T-cell (primary cell): ENCODE measurements around the gene CDC42BPB. TPM values are rescaled to one million over a fixed set of nuclear protein-coding genes. Genes with fewer than 3 reads are reported as not detected.

Experiments used
- ATAC-seq, 4 experiments: fragments of 200-7000 bp in 3 of 4; fragments of 150-1000 bp in 1 of 4; cut with Tn5 transposase; replicated peaks in 1 of 4; 1 replicate in 3 of 4; 2 replicates in 1 of 4; pipeline ENCODE4 v1.10.0; 2021; ENCODE audit warnings: moderate library complexity in 3 of 4, mild to moderate bottlenecking in 2 of 4, moderate number of reproducible peaks in 1 of 4
- CTCF ChIA-PET, 2 donors: fragments of 300-600 bp; sonication (Branson Sonifier 250); formaldehyde crosslinking; loops; one replicate each; lab custom pipeline; 2022; ENCODE audit warnings: antibody characterized with exemption in 2 of 2; lab: Charles Lee
- POLR2A ChIA-PET, 2 donors: fragments of 300-600 bp; sonication (Branson Sonifier 250); formaldehyde crosslinking; loops; one replicate each; lab custom pipeline; 2022; ENCODE audit warnings: antibody characterized with exemption in 2 of 2; lab: Charles Lee
- DNase-seq, 35 experiments: peaks; one replicate each; pipeline versions ENCODE4 v3.0.0 to v3.0.0-alpha.2; 2013 to 2023
- H3K27ac ChIP-seq: one replicate; pipeline ENCODE4 v1.5.1; 2013; ENCODE audit warnings: low read length
- H3K27me3 ChIP-seq, 2 experiments: replicated peaks in 1 of 2; 1 replicate in 1 of 2; 2 replicates in 1 of 2; pipeline versions ENCODE4 v1.6.1 to v1.7.0; 2013; ENCODE audit warnings: low read length in 1 of 2, mixed read lengths in 1 of 2; ENCODE audit not compliant: control insufficient read depth in 2 of 2, insufficient read depth in 2 of 2; ENCODE audit errors: extremely low read depth in 1 of 2
- H3K36me3 ChIP-seq, 2 donors: 1 replicate in 1 of 2; 2 replicates in 1 of 2; pipeline versions ENCODE4 v1.6.1 to v1.7.0; 2013; ENCODE audit warnings: low read length in 1 of 2; ENCODE audit not compliant: control insufficient read depth in 2 of 2, insufficient read depth in 1 of 2; ENCODE audit errors: extremely low read depth in 1 of 2
- H3K4me1 ChIP-seq, 2 experiments: 1 replicate in 1 of 2; 2 replicates in 1 of 2; pipeline versions ENCODE4 v1.6.1 to v1.7.0; 2013; ENCODE audit warnings: low read length in 2 of 2, mixed read lengths in 1 of 2; ENCODE audit not compliant: insufficient read depth in 2 of 2, control insufficient read depth in 1 of 2; ENCODE audit errors: extremely low read depth in 1 of 2
- H3K4me3 ChIP-seq, 2 donors: 1 replicate in 1 of 2; 2 replicates in 1 of 2; pipeline versions ENCODE4 v1.5.1 to v1.7.0; 2013; ENCODE audit warnings: mild to moderate bottlenecking in 2 of 2, low read length in 1 of 2, moderate library complexity in 1 of 2; ENCODE audit not compliant: control insufficient read depth in 1 of 2; ENCODE audit errors: extremely low read depth in 1 of 2
- H3K9me3 ChIP-seq: 2 replicates; pipeline ENCODE4 v1.7.0; 2013
- H3K27ac Mint-ChIP-seq, 2 donors: one replicate each; pipeline ENCODE4 v1.8.0; 2020 to 2021; ENCODE audit warnings: mild to moderate bottlenecking in 2 of 2, mixed read lengths in 2 of 2
- H3K27me3 Mint-ChIP-seq, 2 donors: one replicate each; pipeline ENCODE4 v1.8.0; 2021 to 2022; ENCODE audit warnings: mixed read lengths in 2 of 2
- H3K36me3 Mint-ChIP-seq: one replicate; pipeline ENCODE4 v1.8.0; 2021; ENCODE audit warnings: mixed read lengths
- H3K4me1 Mint-ChIP-seq, 3 donors: one replicate each; pipeline ENCODE4 v1.8.0; 2020 to 2022; ENCODE audit warnings: mixed read lengths in 3 of 3, mild to moderate bottlenecking in 1 of 3
- H3K4me3 Mint-ChIP-seq, 3 donors: one replicate each; pipeline ENCODE4 v1.8.0; 2020 to 2022; ENCODE audit warnings: mild to moderate bottlenecking in 3 of 3, mixed read lengths in 3 of 3, moderate library complexity in 3 of 3
- H3K9me3 Mint-ChIP-seq, 3 donors: one replicate each; pipeline ENCODE4 v1.8.0; 2020 to 2022; ENCODE audit warnings: mixed read lengths in 3 of 3
- WGBS: methylation state at CpG from one replicate; pipeline ENCODE4 v1.1.5; 2013; ENCODE audit warnings: missing lambda C conversion rate; ENCODE audit not compliant: insufficient coverage; 5-methylcytosine and 5-hydroxymethylcytosine counted together
- total RNA-seq, 35 experiments: library from RNA in 6 of 35; stranded (reverse) in 6 of 35; fragments of 120-200 nt in 1 of 35; gene quantifications; one replicate each; pipeline versions ENCODE4 v1.2.1 to v1.2.4 and lab custom pipeline; 2013 to 2026

CDC42BPB gene
- total RNA-seq, 5 donors from 2014 or later (not counting 1 experiment from before 2014, with no cell fraction given) = 5.3 to 17.5 (median 11.2) TPM

DNA sequence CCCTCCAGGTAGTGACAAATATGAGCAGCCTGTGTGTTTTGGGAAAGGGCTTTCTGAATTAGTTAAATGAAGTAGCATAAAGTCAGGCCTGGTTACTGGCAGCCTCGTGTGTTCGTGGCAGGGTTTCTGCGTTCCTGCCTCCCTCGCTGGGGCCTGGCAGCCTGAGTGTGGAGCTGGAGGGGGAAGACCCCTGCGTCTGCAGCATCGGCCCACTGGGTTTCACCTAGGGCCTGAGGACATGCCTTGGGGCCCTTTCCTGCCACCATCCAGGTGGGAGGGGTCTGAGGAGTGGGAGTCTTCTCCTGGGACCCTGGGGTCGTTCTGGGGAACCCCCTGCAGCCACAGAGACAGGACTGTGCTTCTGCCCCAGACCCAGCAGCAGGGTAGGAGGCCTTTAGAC, 155.3 kb downstream of the CDC42BPB start:
- Histone ChIP-seq H3K36me3 (peaks cover 24 to 66% of the 10 kb centered on the region in 2 donors), H3K9me3 (no peaks in the 10 kb centered on the region), H3K4me1 (peaks cover 6 to 21% of the 10 kb centered on the region in 2 experiments), H3K27me3 (no peaks in the 10 kb centered on the region), H3K4me3 (no peak overlapping the region), H3K27ac (no peak overlapping the region)
- DNase-seq (no peak), ATAC-seq (no peak)
- Mint-ChIP-seq H3K4me3 (no peak overlapping the region), H3K9me3 (no peaks in the 10 kb centered on the region), H3K27me3 (no peaks in the 10 kb centered on the region), H3K27ac (peak overlapping the region; percentile 68 to 89), H3K36me3 (peaks cover 38% of the 10 kb centered on the region), H3K4me1 (peaks cover 15 to 36% (median 19%) of the 10 kb centered on the region in 3 donors)
- ChIA-PET CTCF (interaction anchor here in 1 of 2 donors (1.0 kb wide), 1 partner anchor 128 kb away, joined by 3 read pairs; no protein-coding TSS in a partner anchor), POLR2A (no interaction called here)
- WGBS = 78% methylated on average over 3 of the region's 7 CpGs

DNA sequence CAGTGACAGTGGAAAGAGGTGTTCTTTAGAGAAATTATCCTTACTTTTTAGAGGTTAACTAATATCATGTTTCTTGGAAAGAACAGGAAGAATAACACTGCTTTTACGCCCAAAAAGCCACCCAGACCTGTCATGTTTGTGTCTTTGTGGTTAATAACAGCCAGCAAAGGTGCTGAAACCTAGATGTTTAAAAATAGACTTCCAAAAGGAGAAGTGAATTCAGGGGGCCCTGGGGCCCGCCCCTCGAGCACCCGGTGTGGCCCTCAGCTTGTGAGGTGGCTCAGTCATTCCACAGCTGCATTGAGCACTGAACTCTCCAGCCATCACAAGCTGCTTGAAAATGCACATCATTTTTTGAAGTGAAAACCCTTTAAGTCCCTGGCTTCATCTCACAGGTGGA, 155.7 kb downstream of the CDC42BPB start:
- peak overlapping the region in 1 of 3 donors; percentile 67 for H3K4me3 Mint-ChIP-seq
- peaks cover 6 to 21% of the 10 kb centered on the region in 2 experiments for H3K4me1 ChIP-seq
- peak; percentile 14 to 30 (median 26) for ATAC-seq

DNA sequence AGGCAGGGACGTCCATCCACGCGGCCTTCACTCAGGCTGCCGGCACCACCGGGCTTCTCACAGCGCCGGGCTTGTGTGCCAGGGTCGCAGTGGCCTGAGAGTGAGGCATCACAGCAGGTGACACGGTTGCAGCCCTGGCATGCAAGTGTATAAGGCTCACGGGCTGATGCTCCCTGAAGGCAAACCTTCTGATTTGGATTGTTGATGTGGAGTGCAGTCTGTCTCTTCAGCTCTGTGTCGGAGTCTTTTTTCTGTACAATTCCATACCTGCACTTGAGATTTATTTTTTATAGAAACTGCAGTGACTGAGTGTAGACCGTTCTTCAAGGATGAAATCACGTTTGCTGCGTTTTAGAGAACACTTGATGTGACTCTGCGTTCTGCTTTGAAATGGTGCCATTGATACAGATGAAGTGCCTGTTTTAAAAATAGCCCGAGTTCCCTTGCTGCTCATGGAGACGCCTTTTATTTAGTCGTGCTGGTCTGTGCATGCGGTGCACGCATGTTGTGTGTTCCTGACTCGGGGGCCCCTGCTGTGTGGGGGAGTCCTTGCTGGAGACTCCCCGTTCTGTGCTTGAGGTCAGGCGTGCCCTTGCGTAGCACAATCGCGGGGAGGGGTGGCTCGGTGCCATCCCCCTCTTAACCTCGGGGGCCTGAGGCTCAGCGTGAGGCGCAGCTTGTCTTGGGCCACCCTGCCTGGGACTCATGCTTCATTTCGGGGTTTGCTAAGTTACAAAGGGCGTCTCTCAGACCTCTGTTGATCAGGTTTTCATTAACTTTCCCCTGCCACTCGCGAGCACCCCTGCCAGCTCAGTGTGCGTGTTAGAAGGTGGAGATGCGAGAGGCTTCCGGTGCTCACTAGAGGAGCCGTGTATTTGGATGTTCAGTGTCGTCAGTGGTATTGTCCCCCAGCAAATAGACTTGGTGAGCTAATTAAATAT, 156.4 kb downstream of the CDC42BPB start:
- CTCF ChIA-PET = interaction anchor here in 1 of 2 donors (1.0 kb wide), 1 partner anchor 127 kb away, joined by 3 read pairs; no protein-coding TSS in a partner anchor
- Mint-ChIP-seq H3K9me3 (no peaks in the 10 kb centered on the region), H3K4me1 (peaks cover 15 to 36% (median 19%) of the 10 kb centered on the region in 3 donors), H3K27ac (peak overlapping the region; percentile 68 to 89), H3K27me3 (no peaks in the 10 kb centered on the region), H3K36me3 (peaks cover 37% of the 10 kb centered on the region), H3K4me3 (peak overlapping the region; percentile 51 to 67 (median 58))
- peak overlapping the region; percentile 47 for H3K27ac ChIP-seq
- H3K4me1 ChIP-seq = peaks cover 6 to 21% of the 10 kb centered on the region in 2 experiments
- no peaks in the 10 kb centered on the region for H3K27me3 ChIP-seq
- DNase-seq (peak in 26 of 35 experiments; percentile 16 to 68 (median 39)), ATAC-seq (peak; percentile 82 to 88 (median 87))
- 77% methylated on average over 27 of the region's 39 CpGs for WGBS
- peaks cover 18 to 67% of the 10 kb centered on the region in 2 donors for H3K36me3 ChIP-seq
- H3K9me3 ChIP-seq = no peaks in the 10 kb centered on the region
- H3K4me3 ChIP-seq = peak overlapping the region in 1 of 2 donors; percentile 52
- POLR2A ChIA-PET = no interaction called here

More for the DNA sequence above, 155.7 kb downstream of the CDC42BPB start:
- Histone ChIP-seq H3K36me3 (peaks cover 20 to 63% of the 10 kb centered on the region in 2 donors), H3K4me3 (no peak overlapping the region), H3K27me3 (no peaks in the 10 kb centered on the region), H3K27ac (peak overlapping the region; percentile 47), H3K9me3 (no peaks in the 10 kb centered on the region)
- peak in 2 of 35 experiments; percentile 9 to 37 for DNase-seq
- peak overlapping the region; percentile 68 to 89 for H3K27ac Mint-ChIP-seq
- ChIA-PET CTCF (interaction anchor here in 1 of 2 donors (1.0 kb wide), 1 partner anchor 127 kb away, joined by 3 read pairs; no protein-coding TSS in a partner anchor), POLR2A (no interaction called here)
- no peaks in the 10 kb centered on the region for H3K9me3 Mint-ChIP-seq
- H3K27me3 Mint-ChIP-seq = no peaks in the 10 kb centered on the region
- H3K36me3 Mint-ChIP-seq = peaks cover 36% of the 10 kb centered on the region
- WGBS = 40% methylated on average over 1 of the region's 4 CpGs
- peaks cover 15 to 36% (median 19%) of the 10 kb centered on the region in 3 donors for H3K4me1 Mint-ChIP-seq

DNA sequence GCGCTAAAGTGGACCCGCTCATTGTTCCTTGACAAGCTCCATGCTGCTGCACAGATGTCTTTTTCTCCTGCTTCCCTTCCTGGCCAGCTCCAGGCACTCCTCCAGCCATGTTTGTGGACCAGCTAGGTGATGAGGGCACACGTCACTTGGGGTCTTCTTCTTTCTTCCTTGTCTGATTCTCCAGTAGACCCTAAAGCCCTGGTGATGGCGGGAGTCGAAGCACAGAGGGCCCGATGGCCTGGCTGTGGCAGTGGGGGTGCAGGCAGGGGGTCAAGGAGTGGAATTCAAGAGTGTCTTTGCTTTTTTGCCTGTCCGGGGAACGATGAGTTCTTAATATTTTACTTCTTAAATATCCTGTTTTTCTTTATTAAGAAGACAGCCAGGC, 157.8 kb downstream of the CDC42BPB start:
- H3K9me3 Mint-ChIP-seq = no peaks in the 10 kb centered on the region
- no peak overlapping the region for H3K4me3 Mint-ChIP-seq
- no peak for DNase-seq
- H3K36me3 Mint-ChIP-seq = peaks cover 40% of the 10 kb centered on the region
- H3K4me1 Mint-ChIP-seq = peaks cover 15 to 36% (median 19%) of the 10 kb centered on the region in 3 donors
- no peak for ATAC-seq
- CTCF ChIA-PET = no interaction called here
- WGBS = 100% methylated on average over 3 of the region's 8 CpGs
- H3K27me3 ChIP-seq = no peaks in the 10 kb centered on the region
- no peaks in the 10 kb centered on the region for H3K27me3 Mint-ChIP-seq
- H3K4me1 ChIP-seq = peaks cover 6 to 21% of the 10 kb centered on the region in 2 experiments
- H3K9me3 ChIP-seq = no peaks in the 10 kb centered on the region
- no peak overlapping the region for H3K27ac ChIP-seq
- H3K27ac Mint-ChIP-seq = peak overlapping the region; percentile 38 to 52
- H3K36me3 ChIP-seq = peaks cover 18 to 71% of the 10 kb centered on the region in 2 donors
- POLR2A ChIA-PET = no interaction called here
- H3K4me3 ChIP-seq = no peak overlapping the region

DNA sequence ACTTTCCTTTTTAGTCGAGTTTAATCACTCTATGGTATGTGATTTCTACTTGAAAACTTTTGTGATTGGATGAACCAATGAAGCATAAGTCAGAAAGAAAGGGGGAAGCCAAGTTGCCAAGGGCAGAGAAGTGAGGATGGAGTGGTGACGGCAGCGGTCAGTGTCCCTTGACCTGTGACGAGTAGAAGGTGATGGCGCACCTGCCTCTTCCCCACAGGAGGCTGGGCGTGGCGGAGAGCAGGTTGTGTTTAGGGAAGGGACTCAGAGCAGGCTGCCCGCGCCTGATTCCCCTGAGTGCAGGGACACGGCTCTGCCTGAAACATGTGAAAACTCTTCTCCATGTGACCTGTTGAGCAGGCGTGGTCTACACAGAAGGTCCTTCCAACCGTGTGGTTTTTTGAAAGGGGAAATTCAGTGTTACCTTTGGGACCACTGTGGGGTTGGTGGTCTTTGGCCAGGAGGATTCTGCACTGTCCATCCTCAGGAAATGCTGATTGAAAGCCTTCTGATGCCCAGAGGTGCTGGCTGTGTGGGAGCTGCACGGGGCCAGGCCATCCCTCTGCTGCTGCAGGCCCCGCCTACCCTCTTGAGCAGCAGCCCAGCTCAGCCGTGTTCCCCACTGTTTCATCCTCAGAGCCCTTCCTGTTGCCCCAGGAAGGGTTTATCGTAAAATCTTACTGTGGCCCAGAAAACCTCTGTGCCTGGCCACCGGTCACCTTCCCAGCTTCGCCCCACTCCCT, 158.4 kb downstream of the CDC42BPB start:
- peaks cover 22 to 72% of the 10 kb centered on the region in 2 donors for H3K36me3 ChIP-seq
- no peak for DNase-seq
- CTCF ChIA-PET = no interaction called here
- Mint-ChIP-seq H3K36me3 (peaks cover 40% of the 10 kb centered on the region), H3K27me3 (no peaks in the 10 kb centered on the region), H3K9me3 (no peaks in the 10 kb centered on the region), H3K27ac (peak overlapping the region in 1 of 2 donors; percentile 38), H3K4me3 (no peak overlapping the region), H3K4me1 (peaks cover 15 to 36% (median 19%) of the 10 kb centered on the region in 3 donors)
- no peak overlapping the region for H3K4me3 ChIP-seq
- H3K27me3 ChIP-seq = no peaks in the 10 kb centered on the region
- H3K9me3 ChIP-seq = no peaks in the 10 kb centered on the region
- no peak overlapping the region for H3K27ac ChIP-seq
- peaks cover 6 to 21% of the 10 kb centered on the region in 2 experiments for H3K4me1 ChIP-seq
- POLR2A ChIA-PET = no interaction called here
- ATAC-seq = no peak
- 89% methylated on average over 11 of the region's 18 CpGs for WGBS

DNA sequence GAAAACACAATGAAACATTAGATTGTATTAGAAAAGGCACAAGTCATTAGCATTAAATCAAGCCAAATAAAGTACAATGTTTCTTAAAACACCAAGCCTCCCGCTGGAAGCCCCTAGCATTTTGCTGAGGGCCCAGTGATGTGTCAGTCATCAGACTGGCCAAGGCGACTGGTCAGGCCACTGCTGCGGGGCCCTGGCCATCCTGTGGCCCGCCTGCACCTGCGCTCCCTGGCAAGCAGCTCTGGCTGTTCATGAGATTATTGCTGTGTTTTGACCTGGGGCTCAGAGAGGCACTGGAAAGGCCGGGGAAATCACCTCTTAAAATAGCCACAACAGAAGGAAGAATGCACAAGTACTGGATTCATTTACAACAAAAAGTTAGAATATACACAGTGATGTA, 159.1 kb downstream of the CDC42BPB start:
- no peaks in the 10 kb centered on the region for H3K9me3 ChIP-seq
- WGBS = 88% methylated on average over 5 of the region's 6 CpGs

More for the DNA sequence above, 159.1 kb downstream of the CDC42BPB start:
- no peak overlapping the region for H3K27ac ChIP-seq
- H3K27me3 ChIP-seq = no peaks in the 10 kb centered on the region
- CTCF ChIA-PET = no interaction called here
- no peak overlapping the region for H3K4me3 ChIP-seq
- H3K9me3 Mint-ChIP-seq = no peaks in the 10 kb centered on the region
- no peak overlapping the region for H3K4me3 Mint-ChIP-seq
- no peaks in the 10 kb centered on the region for H3K27me3 Mint-ChIP-seq
- no peak for ATAC-seq
- no peak overlapping the region for H3K27ac Mint-ChIP-seq
- H3K4me1 ChIP-seq = peaks cover 6 to 21% of the 10 kb centered on the region in 2 experiments
- H3K4me1 Mint-ChIP-seq = peaks cover 15 to 34% (median 19%) of the 10 kb centered on the region in 3 donors
- POLR2A ChIA-PET = no interaction called here
- DNase-seq = no peak
- peaks cover 39% of the 10 kb centered on the region for H3K36me3 Mint-ChIP-seq
- peaks cover 21 to 70% of the 10 kb centered on the region in 2 donors for H3K36me3 ChIP-seq
